T-helper 1 cell treated with Interleukin-12 subunit alpha and Interleukin-12 subunit beta and Interleukin-4 antibody, amounts not matched to agents 30 μg/mL and 1 μg/mL, for 36 hours (primary cell): Measurements from ENCODE around the gene SNTG2.
"Not testable (repeated sequence)": the region's sequence is repeated elsewhere in the genome, so short reads cannot be mapped to it uniquely, and the experiment has no call there.

Experiments
- H3K27ac Mint-ChIP-seq: one replicate; pipeline ENCODE4 v1.8.0; 2021; ENCODE audit warnings: mild to moderate bottlenecking, mixed read lengths
- H3K27me3 Mint-ChIP-seq: one replicate; pipeline ENCODE4 v1.8.0; 2021; ENCODE audit warnings: low read depth, mixed read lengths
- H3K36me3 Mint-ChIP-seq: one replicate; pipeline ENCODE4 v1.8.0; 2021; ENCODE audit warnings: low read depth, mixed read lengths
- H3K4me1 Mint-ChIP-seq: one replicate; pipeline ENCODE4 v1.8.0; 2021; ENCODE audit warnings: low read depth, mixed read lengths
- H3K4me3 Mint-ChIP-seq: one replicate; pipeline ENCODE4 v1.8.0; 2021; ENCODE audit warnings: mild to moderate bottlenecking, moderate library complexity, mixed read lengths
- H3K9me3 Mint-ChIP-seq: one replicate; pipeline ENCODE4 v1.8.0; 2021; ENCODE audit warnings: mixed read lengths

The SNTG2 gene

GRCh38 chr2:1400943-1401735 is 450.5 kb downstream of the SNTG2 start:
- Mint-ChIP-seq H3K4me3 (no peak overlapping the region), H3K9me3 (peaks cover 5% of the 10 kb centered on the region), H3K27ac (no peak overlapping the region), H3K36me3 (no peaks in the 10 kb centered on the region), H3K4me1 (peaks cover 9% of the 10 kb centered on the region), H3K27me3 (no peaks in the 10 kb centered on the region)

GRCh38 chr2:1402064-1402463 is 451.4 kb downstream of the SNTG2 start:
- no peaks in the 10 kb centered on the region for H3K36me3 Mint-ChIP-seq
- H3K27me3 Mint-ChIP-seq: no peaks in the 10 kb centered on the region
- peaks cover 9% of the 10 kb centered on the region for H3K4me1 Mint-ChIP-seq
- H3K4me3 Mint-ChIP-seq: no peak overlapping the region
- H3K9me3 Mint-ChIP-seq: peaks cover 5% of the 10 kb centered on the region
- no peak overlapping the region for H3K27ac Mint-ChIP-seq

GRCh38 chr2:1403565-1403964 is 452.9 kb downstream of the SNTG2 start:
- Mint-ChIP-seq H3K4me1 (peaks cover 9% of the 10 kb centered on the region), H3K9me3 (peaks cover 5% of the 10 kb centered on the region), H3K4me3 (no peak overlapping the region), H3K27me3 (no peaks in the 10 kb centered on the region), H3K36me3 (no peaks in the 10 kb centered on the region), H3K27ac (no peak overlapping the region)

GRCh38 chr2:1405124-1405523 is 454.5 kb downstream of the SNTG2 start:
- Mint-ChIP-seq H3K27me3 (no peaks in the 10 kb centered on the region), H3K27ac (no peak overlapping the region), H3K36me3 (no peaks in the 10 kb centered on the region), H3K4me1 (no peaks in the 10 kb centered on the region), H3K9me3 (peaks cover 5% of the 10 kb centered on the region), H3K4me3 (no peak overlapping the region)

- no peaks in the 10 kb centered on the region for H3K36me3 Mint-ChIP-seq
- H3K9me3 Mint-ChIP-seq: peaks cover 5% of the 10 kb centered on the region
- H3K4me3 Mint-ChIP-seq: no peak overlapping the region
- H3K4me1 Mint-ChIP-seq: no peaks in the 10 kb centered on the region
- H3K27me3 Mint-ChIP-seq: no peaks in the 10 kb centered on the region
- no peak overlapping the region for H3K27ac Mint-ChIP-seq
Measured at GRCh38 chr2:1405967-1406366, 455.3 kb downstream of the SNTG2 start.

GRCh38 chr2:1406434-1406833 is 455.8 kb downstream of the SNTG2 start:
- H3K9me3 Mint-ChIP-seq: peaks cover 5% of the 10 kb centered on the region
- no peak overlapping the region for H3K4me3 Mint-ChIP-seq
- H3K36me3 Mint-ChIP-seq: no peaks in the 10 kb centered on the region
- no peaks in the 10 kb centered on the region for H3K4me1 Mint-ChIP-seq
- no peak overlapping the region for H3K27ac Mint-ChIP-seq
- H3K27me3 Mint-ChIP-seq: no peaks in the 10 kb centered on the region

GRCh38 chr2:1407950-1408675 is 457.5 kb downstream of the SNTG2 start:
- Mint-ChIP-seq H3K36me3 (no peaks in the 10 kb centered on the region), H3K4me1 (no peaks in the 10 kb centered on the region), H3K9me3 (peaks cover 3% of the 10 kb centered on the region), H3K27ac (no peak overlapping the region), H3K4me3 (no peak overlapping the region), H3K27me3 (no peaks in the 10 kb centered on the region)

GRCh38 chr2:1413156-1413710 is 462.6 kb downstream of the SNTG2 start, which contains the start of gene TPO:
TSS of gene TPO (plus strand) at chr2:1413463. CDS start at chr2:1414409, 946 bp downstream.
- Mint-ChIP-seq H3K9me3 (no peaks in the 10 kb centered on the region), H3K27ac (no peak within 1 kb of the TSS)

GRCh38 chr2:1414121-1414520 is 463.5 kb downstream of the SNTG2 start:
- no peaks in the 10 kb centered on the region for H3K4me1 Mint-ChIP-seq
- no peaks in the 10 kb centered on the region for H3K9me3 Mint-ChIP-seq
- H3K36me3 Mint-ChIP-seq: no peaks in the 10 kb centered on the region
- no peak overlapping the region for H3K27ac Mint-ChIP-seq
- H3K27me3 Mint-ChIP-seq: no peaks in the 10 kb centered on the region
- no peak overlapping the region for H3K4me3 Mint-ChIP-seq

More at GRCh38 chr2:1413156-1413710, 462.6 kb downstream of the SNTG2 start, which contains the start of gene TPO:
- Mint-ChIP-seq H3K4me3 (no peak within 1 kb of the TSS), H3K4me1 (no peaks in the 10 kb centered on the region), H3K36me3 (no peaks in the 10 kb centered on the region), H3K27me3 (no peaks in the 10 kb centered on the region)

GRCh38 chr2:1414901-1415300 is 464.3 kb downstream of the SNTG2 start:
- H3K4me1 Mint-ChIP-seq, H3K9me3 Mint-ChIP-seq, H3K27ac Mint-ChIP-seq, H3K27me3 Mint-ChIP-seq, H3K36me3 Mint-ChIP-seq, H3K4me3 Mint-ChIP-seq: not testable (repeated sequence)

- Mint-ChIP-seq H3K36me3 (no peaks in the 10 kb centered on the region), H3K27ac (no peak overlapping the region), H3K27me3 (no peaks in the 10 kb centered on the region), H3K4me3 (no peak overlapping the region), H3K9me3 (no peaks in the 10 kb centered on the region), H3K4me1 (no peaks in the 10 kb centered on the region)
Measured at GRCh38 chr2:1415501-1415900, 464.9 kb downstream of the SNTG2 start.
